HepG2 (cell line): ENCODE results near the gene CRB1. TPM values are rescaled to one million over a fixed set of nuclear protein-coding genes. Genes with fewer than 3 reads are reported as not detected.

Source experiments
- ATAC-seq: fragments of 200-7000 bp; cut with Tn5 transposase; 3 replicates; pipeline ENCODE4 v1.9.1; 2020; ENCODE audit warnings: mild to moderate bottlenecking, moderate library complexity
- BruUV-seq: library from RNA; stranded (reverse); fragments of 400-500 nt; replicated peaks from 2 replicates; lab custom pipeline; 2021; lab: Mats Ljungman, UMichigan
- CTCF ChIA-PET: fragments of 300-600 bp; formaldehyde crosslinking; extraction: SDS; loops from one replicate; lab custom pipeline; 2021; ENCODE audit warnings: low total read pairs, inconsistent platforms, low intra/inter-chr PET ratio; lab: Yijun Ruan, JAX
- POLR2A ChIA-PET: fragments of 350-600 bp; sonication (Branson Sonifier 250); formaldehyde crosslinking; loops from one replicate; lab custom pipeline; 2020; ENCODE audit warnings: antibody characterized with exemption, inconsistent platforms; lab: Yijun Ruan, JAX
- DNase-seq: peaks from one replicate; pipeline ENCODE4 v3.0.0-alpha.2; 2015; ENCODE audit warnings: low spot score
- FAIRE-seq: peaks from 3 replicates; lab custom pipeline; 2011; peaks lifted over from hg19 to GRCh38; lab: Jason Lieb, UNC
- H2AFZ ChIP-seq: one replicate; pipeline ENCODE4 v1.6.1; 2011; ENCODE audit warnings: low read length, inconsistent platforms
- H3K27ac ChIP-seq: fragments of 300-600 bp; 3 replicates; pipeline ENCODE4 v1.8.0; 2011; ENCODE audit warnings: mixed run types, mild to moderate bottlenecking, mixed read lengths, low read length, inconsistent platforms; ENCODE audit not compliant: insufficient read depth; ENCODE audit errors: extremely low read length
- H3K27me3 ChIP-seq, 2 experiments: fragments of 200-600 bp in 1 of 2; 2 replicates in 1 of 2; 3 replicates in 1 of 2; pipeline versions ENCODE4 v1.6.0 to v1.8.0; 2011; ENCODE audit warnings: low read length in 2 of 2, mild to moderate bottlenecking in 2 of 2, moderate library complexity in 2 of 2, inconsistent platforms in 1 of 2; ENCODE audit not compliant: insufficient read depth in 2 of 2, control insufficient read depth in 1 of 2
- H3K36me3 ChIP-seq, 2 experiments: fragments of 200-600 bp in 1 of 2; replicated peaks in 1 of 2; 2 replicates in 1 of 2; 3 replicates in 1 of 2; pipeline versions ENCODE4 v1.5.1 to v1.8.0; 2011; ENCODE audit warnings: low read length in 2 of 2, inconsistent platforms in 1 of 2; ENCODE audit not compliant: insufficient read depth in 2 of 2, control insufficient read depth in 1 of 2
- H3K4me1 ChIP-seq: 2 replicates; pipeline ENCODE4 v1.5.1; 2012; ENCODE audit warnings: low read length, inconsistent platforms; ENCODE audit not compliant: insufficient read depth
- H3K4me2 ChIP-seq: 2 replicates; pipeline ENCODE4 v1.6.0; 2011; ENCODE audit warnings: low read depth, low read length, inconsistent platforms
- H3K4me3 ChIP-seq, 3 experiments: fragments of 200-600 bp in 1 of 3; sonication (generic), shearing (Covaris generic) in 1 of 3; replicated peaks in 1 of 3; 2 replicates each; pipeline ENCODE4 v1.5.1; 2011 to 2016; ENCODE audit warnings: low read length in 3 of 3, inconsistent platforms in 2 of 3, low read depth in 2 of 3, mild to moderate bottlenecking in 2 of 3, control low read depth in 1 of 3, mixed read lengths in 1 of 3; ENCODE audit not compliant: insufficient read depth in 1 of 3
- H3K79me2 ChIP-seq: one replicate; pipeline ENCODE4 v1.6.1; 2011; ENCODE audit warnings: low read length, inconsistent platforms; ENCODE audit not compliant: insufficient read depth
- H3K9ac ChIP-seq: 2 replicates; pipeline ENCODE4 v1.6.0; 2011; ENCODE audit warnings: mild to moderate bottlenecking, low read depth, low read length, inconsistent platforms; ENCODE audit not compliant: insufficient read depth
- H3K9me3 ChIP-seq: 2 replicates; pipeline ENCODE4 v1.5.1; 2012; ENCODE audit warnings: mild to moderate bottlenecking, low read length
- H4K20me1 ChIP-seq: 2 replicates; pipeline ENCODE4 v1.6.0; 2011; ENCODE audit warnings: inconsistent platforms, mild to moderate bottlenecking, low read length, moderate library complexity; ENCODE audit not compliant: insufficient read depth
- ARNT ChIP-seq: fragments of 450-650 bp; IDR thresholded peaks from 2 replicates; pipeline ENCODE4 v1.6.1; 2017
- ASH2L ChIP-seq: fragments of 300-600, 200-600 bp; sonication (generic); IDR thresholded peaks from 2 replicates; pipeline ENCODE4 v1.7.0; 2017; ENCODE audit warnings: low read depth, mild to moderate bottlenecking, moderate library complexity, mixed read lengths, low read length; ENCODE audit not compliant: insufficient read length
- ESRRA ChIP-seq: sonication (generic); formaldehyde crosslinking; IDR thresholded peaks from 2 replicates; pipeline ENCODE4 v1.5.1; 2020; ENCODE audit warnings: mild to moderate bottlenecking, low read depth, missing genetic modification reagents
- KAT2B ChIP-seq: fragments of 150-350 bp; IDR thresholded peaks from 2 replicates; pipeline ENCODE4 v1.6.1; 2014; ENCODE audit warnings: low read depth, low read length, borderline replicate concordance
- KAT7 ChIP-seq: IDR thresholded peaks from 2 replicates; pipeline ENCODE4 v1.6.1; 2018; ENCODE audit warnings: borderline replicate concordance, missing compliant biosample characterization
- RCOR2 ChIP-seq: IDR thresholded peaks from 2 replicates; pipeline ENCODE4 v1.6.1; 2016; ENCODE audit warnings: missing biosample characterization, missing genetic modification reagents
- STAG1 ChIP-seq: sonication (generic); formaldehyde crosslinking; IDR thresholded peaks from 2 replicates; pipeline ENCODE4 v1.4.0; 2020; ENCODE audit warnings: missing genetic modification reagents
- ZFP37 ChIP-seq: sonication (generic); formaldehyde crosslinking; IDR thresholded peaks from 2 replicates; pipeline ENCODE4 v1.4.0; 2020; ENCODE audit warnings: missing genetic modification reagents, borderline replicate concordance
- ZIK1 ChIP-seq: sonication (generic); formaldehyde crosslinking; IDR thresholded peaks from 2 replicates; pipeline ENCODE4 v1.5.0; 2020; ENCODE audit warnings: mild to moderate bottlenecking, low read depth, missing genetic modification reagents, borderline replicate concordance
- ZNF235 ChIP-seq: sonication (generic); formaldehyde crosslinking; IDR thresholded peaks from 2 replicates; pipeline ENCODE4 v1.8.1; 2023; ENCODE audit warnings: mild to moderate bottlenecking, missing genetic modification reagents, borderline replicate concordance
- ZSCAN29 ChIP-seq: sonication (generic); formaldehyde crosslinking; conservative IDR thresholded peaks from 2 replicates; pipeline ENCODE4 v1.4.0; 2020; ENCODE audit warnings: mild to moderate bottlenecking, missing genetic modification reagents
- WGBS: methylation state at CpG from one replicate; pipeline ENCODE4 v1.1.6; 2017; ENCODE audit warnings: low lambda C conversion rate; 5-methylcytosine and 5-hydroxymethylcytosine counted together
- in situ Hi-C: cut with HindIII; loops from 2 replicates; pipeline ENCODE4 v1.10.0; 2017; ENCODE audit warnings: low pct_unique_long_range_greater_than_20kb; ENCODE audit not compliant: extremely low pct_ligation_motif_present
- intact Hi-C: fragments of 100-400 bp; cut with micrococcal nuclease; formaldehyde crosslinking; loops from one replicate; pipeline ENCODE4 v1.10.0; 2022; ENCODE audit not compliant: unreplicated experiment
- polyA plus RNA-seq, 8 experiments: library from polyadenylated mRNA; depleted of rRNA in 3 of 8; stranded (reverse) in 7 of 8; unstranded in 1 of 8; fragments of >200 nt; fragmentation: Illumina TruSeq in 4 of 8; extraction: Trizol in 4 of 8; gene quantifications; 2 replicates each; pipeline versions ENCODE4 v1.2.1 to v1.2.3, GENCODE V29; 2011 to 2016; ENCODE audit warnings: low read depth in 4 of 8, missing spikeins in 1 of 8, mixed read lengths in 1 of 8; ENCODE audit not compliant: insufficient read depth in 1 of 8
- total RNA-seq, 5 experiments: library from RNA; depleted of rRNA; stranded (reverse); fragments of >200 nt; fragmentation: Illumina TruSeq; extraction: Trizol; gene quantifications; 2 replicates each; pipeline ENCODE4 v1.2.3, GENCODE V29; 2016; ENCODE audit warnings: low read depth in 1 of 5
- TF ChIP-seq, protein P1 (sequence below): sonication (generic); formaldehyde crosslinking; IDR thresholded peaks from 2 replicates; pipeline ENCODE4 v1.5.0; 2020; ENCODE audit warnings: mild to moderate bottlenecking, missing genetic modification reagents, moderate library complexity

Gene CRB1
- total and polyA plus RNA-seq, 2 of the 13 experiments (the other 11 are each of a cell fraction or from before 2014, with no cell fraction given) = 0.01 TPM; not detected in 1

DNA sequence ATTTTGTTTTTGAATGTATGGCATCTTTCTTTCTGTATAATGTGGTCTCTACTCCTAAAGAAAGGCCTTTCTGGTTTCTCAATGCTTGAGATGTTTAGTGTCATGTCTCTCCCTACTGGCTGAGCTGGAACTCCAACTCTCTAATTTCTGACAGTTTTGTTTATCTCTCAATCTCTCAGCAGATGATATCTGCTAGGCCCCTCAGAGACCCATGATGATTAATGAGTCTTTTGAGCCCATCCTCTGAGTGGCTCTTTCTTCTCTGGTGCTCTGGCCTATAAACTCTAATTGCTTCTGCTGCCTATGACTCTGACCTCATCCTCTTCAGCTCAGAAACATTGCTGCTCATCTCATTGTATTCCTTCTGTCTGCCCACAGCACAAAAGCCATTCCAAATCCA is 46.6 kb downstream of the CRB1 start:
- Histone ChIP-seq H3K4me2 (no peak overlapping the region), H3K9ac (no peak overlapping the region)
- no peak for FAIRE-seq
- ATAC-seq = no peak
- no peak for TF ChIP-seq ZFP37 (CRISPR knock-in tag)
- TF ChIP-seq ASH2L = no peak
- no peak for TF ChIP-seq KAT7
- no peak for TF ChIP-seq ARNT
- 0 out of 2 replicates have a peak, but pooled peaks have one; percentile 9 for TF ChIP-seq STAG1
- no peak for TF ChIP-seq ZIK1 (CRISPR knock-in tag)
- no peak for TF ChIP-seq ZSCAN29 (CRISPR knock-in tag)
- TF ChIP-seq, protein P1, sequence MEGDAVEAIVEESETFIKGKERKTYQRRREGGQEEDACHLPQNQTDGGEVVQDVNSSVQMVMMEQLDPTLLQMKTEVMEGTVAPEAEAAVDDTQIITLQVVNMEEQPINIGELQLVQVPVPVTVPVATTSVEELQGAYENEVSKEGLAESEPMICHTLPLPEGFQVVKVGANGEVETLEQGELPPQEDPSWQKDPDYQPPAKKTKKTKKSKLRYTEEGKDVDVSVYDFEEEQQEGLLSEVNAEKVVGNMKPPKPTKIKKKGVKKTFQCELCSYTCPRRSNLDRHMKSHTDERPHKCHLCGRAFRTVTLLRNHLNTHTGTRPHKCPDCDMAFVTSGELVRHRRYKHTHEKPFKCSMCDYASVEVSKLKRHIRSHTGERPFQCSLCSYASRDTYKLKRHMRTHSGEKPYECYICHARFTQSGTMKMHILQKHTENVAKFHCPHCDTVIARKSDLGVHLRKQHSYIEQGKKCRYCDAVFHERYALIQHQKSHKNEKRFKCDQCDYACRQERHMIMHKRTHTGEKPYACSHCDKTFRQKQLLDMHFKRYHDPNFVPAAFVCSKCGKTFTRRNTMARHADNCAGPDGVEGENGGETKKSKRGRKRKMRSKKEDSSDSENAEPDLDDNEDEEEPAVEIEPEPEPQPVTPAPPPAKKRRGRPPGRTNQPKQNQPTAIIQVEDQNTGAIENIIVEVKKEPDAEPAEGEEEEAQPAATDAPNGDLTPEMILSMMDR (CRISPR knock-in tag) = peak; percentile 8; the same call in 1 of the 2 replicates
- TF ChIP-seq, all 625 proteins: peak for 2
- no peak for DNase-seq
- Histone ChIP-seq H3K79me2 (no peaks in the 10 kb centered on the region), H3K4me1 (no peaks in the 10 kb centered on the region), H2AFZ (no peak overlapping the region), H3K27ac (no peak overlapping the region), H3K36me3 (no peaks in the 10 kb centered on the region), H4K20me1 (no peaks in the 10 kb centered on the region), H3K9me3 (no peaks in the 10 kb centered on the region), H3K27me3 (no peaks in the 10 kb centered on the region; a peak in 1 of 5 replicates), H3K4me3 (no peak overlapping the region)
- BruUV-seq = no TSS peak
- intact Hi-C loops (no loop called here), in situ Hi-C loops (no loop called here)
- CTCF ChIA-PET = no interaction called here
- POLR2A ChIA-PET = no interaction called here

DNA sequence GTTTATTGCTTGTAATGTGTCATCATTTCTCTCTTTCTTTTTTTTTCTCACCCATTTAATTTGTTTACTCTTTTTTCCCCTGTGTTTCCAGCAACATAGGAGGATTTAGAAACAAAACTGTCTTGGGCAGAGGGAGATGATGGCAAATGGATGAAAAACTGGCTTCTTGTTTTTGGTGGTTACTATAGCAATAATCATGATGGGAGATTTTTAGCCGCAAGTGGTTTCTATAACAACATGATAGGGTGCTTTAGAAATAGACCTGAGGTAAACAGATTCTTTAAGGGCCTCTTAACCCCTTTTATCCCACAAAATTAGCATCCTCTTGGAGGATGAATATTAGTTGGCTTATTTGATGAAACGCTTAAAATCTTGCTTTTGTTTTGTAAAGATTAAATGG is 51.6 kb downstream of the CRB1 start:
- intact Hi-C loops = no loop called here
- BruUV-seq = no TSS peak
- CTCF ChIA-PET = no interaction called here

More for the DNA sequence above, 51.6 kb downstream of the CRB1 start:
- DNase-seq = no peak
- H3K36me3 ChIP-seq = no peaks in the 10 kb centered on the region
- no peaks in the 10 kb centered on the region for H3K9me3 ChIP-seq
- H3K79me2 ChIP-seq = no peaks in the 10 kb centered on the region
- in situ Hi-C loops = no loop called here
- TF ChIP-seq ESRRA (CRISPR knock-in tag) (no peak), KAT2B (no peak), ZNF235 (no peak), RCOR2 (CRISPR knock-in tag) (no peak)
- TF ChIP-seq, all 625 proteins: peak for 0
- Histone ChIP-seq H3K4me2 (no peak overlapping the region), H3K27ac (no peak overlapping the region), H3K27me3 (no peaks in the 10 kb centered on the region), H2AFZ (no peak overlapping the region), H3K4me1 (no peaks in the 10 kb centered on the region), H4K20me1 (no peaks in the 10 kb centered on the region), H3K4me3 (no peak overlapping the region), H3K9ac (no peak overlapping the region)
- POLR2A ChIA-PET = no interaction called here
- WGBS = 25% methylated on average over 2 of the region's 2 CpGs
- FAIRE-seq (no peak), ATAC-seq (no peak)
